IPS-18a (cell line): ENCODE data around the gene ZNF584.
A peak's percentile ranks its signal among the peaks of the same experiment; 100 is the strongest.
"Not testable (repeated sequence)": the region's sequence is repeated elsewhere in the genome, so short reads cannot be mapped to it uniquely, and the experiment has no call there.

ENCODE experiments used
- H3K27ac ChIP-seq: one replicate; pipeline ENCODE4 v1.5.1; 2013; ENCODE audit warnings: low read length
- H3K27me3 ChIP-seq: one replicate; pipeline ENCODE4 v1.6.1; 2013; ENCODE audit warnings: mild to moderate bottlenecking, low read length; ENCODE audit not compliant: control insufficient read depth, insufficient read depth
- H3K36me3 ChIP-seq: one replicate; pipeline ENCODE4 v1.6.1; 2013; ENCODE audit warnings: low read depth, low read length; ENCODE audit not compliant: control insufficient read depth
- H3K4me1 ChIP-seq: one replicate; pipeline ENCODE4 v1.6.1; 2013; ENCODE audit warnings: low read depth, low read length; ENCODE audit not compliant: control insufficient read depth
- H3K4me3 ChIP-seq: one replicate; pipeline ENCODE4 v1.5.1; 2013; ENCODE audit warnings: low read length
- H3K9ac ChIP-seq: one replicate; pipeline ENCODE4 v1.6.1; 2013; ENCODE audit warnings: mild to moderate bottlenecking, low read length, moderate library complexity
- H3K9me3 ChIP-seq: one replicate; pipeline ENCODE4 v1.6.1; 2013; ENCODE audit warnings: low read depth, low read length; ENCODE audit not compliant: control insufficient read depth

The ZNF584 gene

GRCh38 chr19:58429745-58430144 is 21.3 kb downstream of the ZNF584 start:
- Histone ChIP-seq H3K4me3 (no peak overlapping the region), H3K9me3 (peaks cover 71% of the 10 kb centered on the region), H3K36me3 (peaks cover 23% of the 10 kb centered on the region), H3K9ac (no peak overlapping the region), H3K27me3 (no peaks in the 10 kb centered on the region), H3K4me1 (no peaks in the 10 kb centered on the region), H3K27ac (no peak overlapping the region)

- H3K36me3 ChIP-seq: peaks cover 38% of the 10 kb centered on the region
- no peak overlapping the region for H3K9ac ChIP-seq
- H3K4me3 ChIP-seq: peak overlapping the region; percentile 2
- H3K9me3 ChIP-seq: peaks cover 65% of the 10 kb centered on the region
- H3K27ac ChIP-seq: no peak overlapping the region
- no peaks in the 10 kb centered on the region for H3K27me3 ChIP-seq
- H3K4me1 ChIP-seq: peaks cover under 1% of the 10 kb centered on the region
Observed at GRCh38 chr19:58434217-58434616, 25.8 kb downstream of the ZNF584 start.

- H3K9ac ChIP-seq: peak within 1 kb of the TSS; percentile 60
- H3K4me1 ChIP-seq: peaks cover 3% of the 10 kb centered on the region
- H3K9me3 ChIP-seq: peaks cover 14% of the 10 kb centered on the region
- H3K27ac ChIP-seq: peak within 1 kb of the TSS; percentile 51
- H3K4me3 ChIP-seq: peak within 1 kb of the TSS; percentile 87
- peaks cover 14% of the 10 kb centered on the region for H3K36me3 ChIP-seq
- peaks cover 9% of the 10 kb centered on the region for H3K27me3 ChIP-seq
Observed at GRCh38 chr19:58439576-58440554, 31.4 kb downstream of the ZNF584 start, which contains the start of gene ZNF132. Gene ZNF132 (minus strand): TSS chr19:58440153. CDS start chr19:58439821, 332 bp downstream.

DNA sequence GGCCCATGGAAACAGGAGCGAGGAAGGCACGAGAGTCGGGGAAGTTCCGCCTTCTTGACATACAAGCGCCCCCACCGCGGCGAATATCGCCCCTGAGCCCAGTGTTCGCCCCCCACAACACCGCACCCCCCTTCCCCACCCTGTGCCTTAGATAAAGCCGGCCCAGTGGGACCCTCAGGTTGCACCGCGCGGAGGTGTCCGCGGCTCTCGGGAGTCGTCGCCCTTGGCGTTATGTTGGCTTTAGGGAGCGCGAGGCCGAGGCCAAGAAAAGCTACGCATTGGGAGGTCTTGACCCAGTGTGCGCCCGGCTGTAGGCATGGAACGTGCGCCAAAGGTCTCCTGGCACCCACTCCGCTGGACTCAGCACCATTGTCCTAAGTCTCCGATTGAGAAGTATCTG is 32.1 kb downstream of the ZNF584 start:
- peaks cover 7% of the 10 kb centered on the region for H3K9me3 ChIP-seq
- H3K36me3 ChIP-seq: peaks cover 7% of the 10 kb centered on the region
- H3K4me3 ChIP-seq: peak overlapping the region; percentile 87
- H3K4me1 ChIP-seq: peaks cover 3% of the 10 kb centered on the region
- no peak overlapping the region for H3K9ac ChIP-seq
- no peak overlapping the region for H3K27ac ChIP-seq
- peaks cover 14% of the 10 kb centered on the region for H3K27me3 ChIP-seq

- H3K9me3 ChIP-seq, H3K9ac ChIP-seq, H3K4me1 ChIP-seq, H3K36me3 ChIP-seq, H3K27ac ChIP-seq, H3K4me3 ChIP-seq: not testable (repeated sequence)
- H3K27me3 ChIP-seq: peaks cover 18% of the 10 kb centered on the region
Observed at GRCh38 chr19:58442986-58443385, 34.5 kb downstream of the ZNF584 start.

DNA sequence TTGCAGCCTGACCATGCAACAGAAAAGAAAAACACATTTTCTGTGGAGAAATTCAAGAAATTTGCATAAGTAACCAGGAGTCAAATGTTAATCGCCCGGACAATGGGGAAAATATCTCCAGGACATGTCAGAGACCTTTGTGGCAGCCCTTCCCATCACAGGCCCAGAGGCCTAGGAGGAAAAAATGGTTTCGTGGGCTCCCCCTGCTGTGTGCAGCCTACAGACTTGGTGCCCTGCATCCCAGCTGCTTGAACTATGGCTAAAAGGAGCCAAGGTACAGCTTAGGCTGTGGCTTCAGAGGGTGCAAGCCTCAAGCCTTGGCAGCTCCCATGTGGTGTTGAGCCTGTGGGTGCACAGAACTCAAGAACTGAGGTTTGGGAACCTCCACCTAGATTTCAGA is 40.4 kb downstream of the ZNF584 start:
- peaks cover 37% of the 10 kb centered on the region for H3K27me3 ChIP-seq
- not testable (repeated sequence) for H3K9ac ChIP-seq, H3K4me1 ChIP-seq, H3K36me3 ChIP-seq, H3K27ac ChIP-seq, H3K9me3 ChIP-seq, H3K4me3 ChIP-seq

DNA sequence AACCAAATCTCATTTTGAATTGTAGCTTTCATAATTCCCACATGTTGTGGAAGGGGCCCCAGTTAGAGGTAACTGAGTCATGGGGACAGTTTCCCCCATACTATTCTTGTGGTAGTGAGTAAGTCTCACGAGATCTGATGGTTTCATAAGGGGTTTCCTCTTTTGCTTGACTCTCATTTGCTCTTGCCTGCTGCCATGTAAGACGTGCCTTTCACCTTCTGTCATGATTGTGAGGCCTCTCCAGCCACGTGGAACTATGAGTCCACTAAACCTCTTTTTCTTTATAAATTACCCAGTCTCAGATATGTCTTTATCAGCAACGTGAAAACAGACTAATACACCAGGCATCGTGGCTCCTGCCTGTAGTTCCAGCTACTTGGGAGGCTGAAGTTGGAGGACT is 41.5 kb downstream of the ZNF584 start:
- H3K4me1 ChIP-seq, H3K9me3 ChIP-seq, H3K36me3 ChIP-seq, H3K27ac ChIP-seq, H3K4me3 ChIP-seq, H3K9ac ChIP-seq: not testable (repeated sequence)
- H3K27me3 ChIP-seq: peaks cover 33% of the 10 kb centered on the region

GRCh38 chr19:58450856-58451357 is 42.5 kb downstream of the ZNF584 start:
- Histone ChIP-seq H3K4me3 (peak overlapping the region; percentile 67), H3K27me3 (peaks cover 30% of the 10 kb centered on the region), H3K9ac (no peak overlapping the region), H3K9me3 (peaks cover 3% of the 10 kb centered on the region), H3K27ac (no peak overlapping the region), H3K36me3 (no peaks in the 10 kb centered on the region), H3K4me1 (peaks cover 3% of the 10 kb centered on the region)

DNA sequence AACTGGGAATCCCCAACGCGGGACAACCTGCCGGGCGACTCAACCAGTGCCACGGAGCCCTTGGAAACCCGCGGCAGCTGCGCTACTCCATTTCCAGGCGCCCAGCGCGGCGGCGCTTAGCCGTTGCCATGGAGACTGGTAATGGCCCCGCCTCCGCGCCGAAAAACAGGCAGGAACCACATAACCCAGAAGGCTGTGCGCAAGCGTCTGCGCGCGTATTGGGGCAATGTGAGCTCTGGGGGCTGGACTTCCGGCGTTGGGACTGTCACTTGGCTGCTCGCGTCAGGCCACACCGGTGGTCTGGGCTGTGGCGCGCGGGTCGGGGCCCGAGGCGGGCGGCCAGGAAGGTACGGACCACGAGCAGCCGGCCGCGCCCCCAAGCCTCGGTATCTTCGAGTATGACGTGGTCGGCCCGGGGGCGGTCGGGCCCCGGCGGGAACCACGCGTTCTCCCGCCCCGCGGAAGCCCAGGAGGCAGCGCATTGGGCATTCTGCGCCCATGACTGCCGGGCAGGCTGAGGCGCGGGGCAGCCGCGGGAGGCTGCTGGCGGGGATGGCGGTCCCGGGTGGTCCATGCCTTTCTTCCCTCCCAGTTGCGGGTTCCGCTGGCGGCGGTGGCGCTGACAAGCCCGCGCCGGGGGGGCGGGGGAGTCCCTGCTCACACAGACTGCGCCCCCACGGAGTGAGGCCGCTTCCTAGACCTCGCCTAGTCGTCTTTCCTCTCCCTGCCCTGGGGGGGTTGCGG is 43.1 kb downstream of the ZNF584 start, which contains the start of gene ZNF324B:
TSS of gene ZNF324B (plus strand) at position 265 of the 744 bp plus-strand sequence. CDS start 2,080 bp downstream, outside the sequence.
- peak within 1 kb of the TSS; percentile 7 for H3K9ac ChIP-seq
- H3K27ac ChIP-seq: no peak within 1 kb of the TSS

GRCh38 chr19:58453743-58454142 is 45.3 kb downstream of the ZNF584 start:
- Histone ChIP-seq H3K4me1 (peaks cover 3% of the 10 kb centered on the region), H3K9ac (no peak overlapping the region), H3K27me3 (peaks cover 26% of the 10 kb centered on the region), H3K36me3 (no peaks in the 10 kb centered on the region), H3K27ac (no peak overlapping the region), H3K4me3 (no peak overlapping the region), H3K9me3 (no peaks in the 10 kb centered on the region)

More for the DNA sequence above, 43.1 kb downstream of the ZNF584 start, which contains the start of gene ZNF324B:
- Histone ChIP-seq H3K27me3 (peaks cover 26% of the 10 kb centered on the region), H3K9me3 (peaks cover 3% of the 10 kb centered on the region), H3K4me3 (peak within 1 kb of the TSS; percentile 67), H3K36me3 (no peaks in the 10 kb centered on the region), H3K4me1 (peaks cover 3% of the 10 kb centered on the region)

DNA sequence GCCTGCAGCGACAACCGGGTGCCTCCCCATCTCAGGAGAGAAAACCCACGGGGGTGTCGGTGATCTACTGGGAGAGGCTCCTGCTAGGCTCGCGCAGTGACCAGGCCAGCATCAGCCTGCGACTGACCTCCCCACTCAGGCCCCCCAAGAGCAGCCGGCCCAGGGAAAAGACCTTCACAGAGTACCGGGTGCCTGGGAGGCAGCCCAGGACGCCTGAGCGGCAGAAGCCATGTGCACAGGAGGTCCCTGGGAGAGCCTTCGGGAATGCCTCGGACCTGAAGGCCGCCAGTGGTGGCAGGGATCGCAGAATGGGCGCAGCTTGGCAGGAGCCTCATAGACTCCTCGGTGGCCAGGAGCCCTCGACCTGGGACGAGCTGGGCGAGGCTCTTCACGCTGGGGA is 46.9 kb downstream of the ZNF584 start:
- H3K36me3 ChIP-seq: no peaks in the 10 kb centered on the region
- no peak overlapping the region for H3K9ac ChIP-seq
- H3K27ac ChIP-seq: no peak overlapping the region
- peaks cover 3% of the 10 kb centered on the region for H3K4me1 ChIP-seq
- peaks cover 17% of the 10 kb centered on the region for H3K27me3 ChIP-seq
- H3K4me3 ChIP-seq: no peak overlapping the region
- no peaks in the 10 kb centered on the region for H3K9me3 ChIP-seq
